Fibroblast of mammary gland (primary cell): Measurements from ENCODE around the gene AKT2.

Experiments
- DNase-seq: peaks from one replicate; pipeline ENCODE4 v3.0.0-alpha.2; 2010; ENCODE audit warnings: low read depth
- H3K4me3 ChIP-seq: 2 replicates; pipeline ENCODE4 v1.5.1; 2011; ENCODE audit warnings: low read depth, mild to moderate bottlenecking, low read length, moderate library complexity; ENCODE audit not compliant: control insufficient read depth
- CTCF ChIP-seq: conservative IDR thresholded peaks from 2 replicates; pipeline ENCODE4 v1.5.1; 2011; ENCODE audit warnings: low read depth, low read length, inconsistent platforms; ENCODE audit not compliant: control insufficient read depth, insufficient read depth

AKT2 gene

GRCh38 chr19:40273469-40274360, 11.4 kb downstream of the AKT2 start:
- TF ChIP-seq CTCF, result no peak
- DNase-seq, result no peak
- no peak overlapping the region for H3K4me3 ChIP-seq

DNA sequence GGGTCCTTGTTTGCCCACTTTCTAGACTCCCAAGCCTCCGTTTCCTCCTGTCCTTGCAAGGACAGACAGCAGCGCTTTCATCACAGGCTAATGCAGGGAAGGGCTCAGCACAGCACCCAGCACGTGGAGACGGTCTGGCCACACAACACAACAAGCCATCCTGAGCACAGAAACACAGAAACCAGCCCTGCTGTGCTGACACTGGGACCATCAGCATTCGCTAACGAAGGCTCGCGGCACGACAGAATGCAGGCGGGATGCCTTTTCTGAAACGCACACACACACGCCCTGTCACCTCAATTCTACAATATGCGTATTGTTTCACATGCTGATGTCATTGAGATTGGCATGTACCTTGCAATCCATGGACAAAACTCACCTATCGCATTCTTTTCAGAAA, 12.9 kb downstream of the AKT2 start:
- DNase-seq, result no peak
- no peak overlapping the region for H3K4me3 ChIP-seq
- TF ChIP-seq CTCF, result no peak

GRCh38 chr19:40271706-40272105, 13.4 kb downstream of the AKT2 start:
- no peak for DNase-seq
- TF ChIP-seq CTCF, result no peak
- no peak overlapping the region for H3K4me3 ChIP-seq

DNA sequence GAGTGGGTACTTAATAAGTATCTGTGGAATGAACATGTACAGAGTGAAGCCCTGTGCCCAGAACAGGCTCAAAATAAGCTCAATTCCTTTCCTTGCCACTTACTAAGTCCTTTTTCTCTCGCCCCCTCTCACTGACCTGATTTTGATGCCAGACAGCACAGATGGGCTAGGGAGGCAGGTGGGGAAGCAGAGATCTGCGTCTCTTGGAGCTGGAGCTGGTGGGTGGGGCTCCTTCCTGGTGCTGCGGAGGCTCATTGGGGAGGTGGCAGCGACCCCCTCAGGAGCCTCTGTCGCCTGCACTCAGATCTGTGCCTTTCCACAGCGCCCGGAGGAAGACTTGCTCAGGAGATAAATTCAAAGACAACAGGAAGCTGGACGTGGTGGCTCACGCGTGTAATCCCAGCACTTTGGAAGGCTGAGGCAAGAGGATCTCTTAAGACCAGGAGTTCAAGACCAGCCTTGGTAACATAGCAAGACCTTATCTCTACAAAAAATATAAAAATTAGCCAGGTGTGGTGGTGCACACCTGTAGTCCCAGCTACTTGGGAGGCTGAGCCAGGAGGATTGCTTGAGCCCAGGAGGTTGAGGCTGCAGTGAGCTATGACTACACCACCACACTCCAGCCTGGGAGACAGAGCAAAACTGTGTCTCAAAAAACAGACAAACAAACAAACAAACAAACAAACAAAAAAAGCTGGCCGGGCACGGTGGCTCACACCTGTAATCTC, 14.6 kb downstream of the AKT2 start:
- DNase-seq, result no peak
- no peak for TF ChIP-seq CTCF

GRCh38 chr19:40269216-40269940, 15.8 kb downstream of the AKT2 start:
- no peak for DNase-seq
- H3K4me3 ChIP-seq, result no peak overlapping the region
- TF ChIP-seq CTCF, result no peak

More for the DNA sequence above, 14.6 kb downstream of the AKT2 start:
- H3K4me3 ChIP-seq, result no peak overlapping the region

- DNase-seq, result no peak
- TF ChIP-seq CTCF, result no peak
Measured at GRCh38 chr19:40267601-40267997, 17.5 kb downstream of the AKT2 start.

More at GRCh38 chr19:40267601-40267997, 17.5 kb downstream of the AKT2 start:
- H3K4me3 ChIP-seq, result no peak overlapping the region
